RWPE1 (cell line): Measurements from ENCODE around the gene DIDO1.
A peak's percentile ranks its signal among the peaks of the same experiment; 100 is the strongest.
"Not testable (repeated sequence)": the region's sequence is repeated elsewhere in the genome, so short reads cannot be mapped to it uniquely, and the experiment has no call there.

Experiments used
- CTCF ChIA-PET: fragments of 350-600 bp; sonication (Branson Sonifier 250); formaldehyde crosslinking; extraction: SDS; loops from one replicate; lab custom pipeline; 2021; lab: Yijun Ruan, JAX
- POLR2A ChIA-PET: fragments of 400-600 bp; formaldehyde crosslinking; extraction: SDS; loops from one replicate; lab custom pipeline; 2020; ENCODE audit warnings: antibody characterized with exemption; ENCODE audit not compliant: low non-redundant PET; lab: Yijun Ruan, JAX
- DNase-seq: peaks from one replicate; pipeline ENCODE4 v3.0.0; 2012; ENCODE audit warnings: low spot score
- H3K27ac ChIP-seq: fragments of 450-650 bp; 2 replicates; pipeline ENCODE4 v1.5.1; 2017
- CTCF ChIP-seq: fragments of 450-650 bp; conservative IDR thresholded peaks from 2 replicates; pipeline ENCODE4 v1.5.1; 2017; ENCODE audit warnings: low read depth, mild to moderate bottlenecking

DIDO1 gene

GRCh38 chr20:62927128-62927705 lies 912 bp upstream of the DIDO1 start:
- POLR2A ChIA-PET, result interaction anchor here (1.0 to 1.5 kb wide), 3 partner anchors 10 to 11 kb away, joined by 3 to 4 read pairs (median 3); partner anchors contain the start of gene GID8

GRCh38 chr20:62925420-62926228 lies 681 bp downstream of the DIDO1 start:
- H3K27ac ChIP-seq, result peak overlapping the region; percentile 95
- ChIA-PET POLR2A (interaction anchor here (1.0 kb wide), 1 partner anchor 9 kb away, joined by 4 read pairs; no protein-coding TSS in a partner anchor), CTCF (interaction anchor here (0.6 to 0.7 kb wide), 2 partner anchors 12 to 26 kb away, joined by 3 to 5 read pairs; no protein-coding TSS in a partner anchor)
- TF ChIP-seq CTCF, result no peak
- no peak for DNase-seq

More at GRCh38 chr20:62927128-62927705, 912 bp upstream of the DIDO1 start:
- H3K27ac ChIP-seq, result peak overlapping the region; percentile 95
- no peak for DNase-seq
- CTCF ChIA-PET, result interaction anchor here (0.6 to 1.0 kb wide), 6 partner anchors 9 to 334 kb away, joined by 3 to 6 read pairs (median 3); no protein-coding TSS in a partner anchor
- no peak for TF ChIP-seq CTCF

GRCh38 chr20:62925076-62925419 lies 1.3 kb downstream of the DIDO1 start:
- no peak for TF ChIP-seq CTCF
- no peak for DNase-seq
- ChIA-PET CTCF (interaction anchor here (1.4 kb wide), 1 partner anchor 12 kb away, joined by 3 read pairs; no protein-coding TSS in a partner anchor), POLR2A (interaction anchor here (1.0 kb wide), 1 partner anchor 8 kb away, joined by 4 read pairs; no protein-coding TSS in a partner anchor)
- peak overlapping the region; percentile 95 for H3K27ac ChIP-seq

GRCh38 chr20:62924442-62925075 lies 1.7 kb downstream of the DIDO1 start:
- ChIA-PET POLR2A (interaction anchor here (1.0 kb wide), 2 partner anchors 8 to 13 kb away, joined by 4 to 5 read pairs; partner anchors contain the start of gene GID8), CTCF (interaction anchor here (0.6 to 1.4 kb wide), 3 partner anchors 13 to 21 kb away, joined by 3 read pairs; no protein-coding TSS in a partner anchor)
- no peak for TF ChIP-seq CTCF
- peak; percentile 76 for DNase-seq
- peak overlapping the region; percentile 95 for H3K27ac ChIP-seq

GRCh38 chr20:62923669-62924441 lies 2.5 kb downstream of the DIDO1 start:
- CTCF ChIA-PET, result interaction anchor here (0.6 to 1.4 kb wide), 5 partner anchors 14 to 25 kb away, joined by 3 to 8 read pairs (median 3); no protein-coding TSS in a partner anchor
- H3K27ac ChIP-seq, result peak overlapping the region; percentile 95
- no peak for TF ChIP-seq CTCF
- DNase-seq, result no peak
- POLR2A ChIA-PET, result interaction anchor here (1.0 kb wide), 1 partner anchor 14 kb away, joined by 5 read pairs; the partner anchor contains the start of gene GID8

GRCh38 chr20:62923059-62923668 lies 3.1 kb downstream of the DIDO1 start:
- DNase-seq, result peak; percentile 94
- POLR2A ChIA-PET, result not testable (repeated sequence)
- peak overlapping the region; percentile 85 for H3K27ac ChIP-seq
- CTCF ChIA-PET, result interaction anchor here (0.6 to 1.0 kb wide), 3 partner anchors 16 to 32 kb away, joined by 3 to 8 read pairs (median 3); no protein-coding TSS in a partner anchor
